ENCODE results near the gene MOB3B. TPM values are rescaled to one million over a fixed set of nuclear protein-coding genes. Genes with fewer than 3 reads are reported as not detected.
"Not testable (repeated sequence)": the region's sequence is repeated elsewhere in the genome, so short reads cannot be mapped to it uniquely, and the experiment has no call there.

Gene MOB3B
- total RNA-seq, 1 donor: 1.4 TPM

DNA sequence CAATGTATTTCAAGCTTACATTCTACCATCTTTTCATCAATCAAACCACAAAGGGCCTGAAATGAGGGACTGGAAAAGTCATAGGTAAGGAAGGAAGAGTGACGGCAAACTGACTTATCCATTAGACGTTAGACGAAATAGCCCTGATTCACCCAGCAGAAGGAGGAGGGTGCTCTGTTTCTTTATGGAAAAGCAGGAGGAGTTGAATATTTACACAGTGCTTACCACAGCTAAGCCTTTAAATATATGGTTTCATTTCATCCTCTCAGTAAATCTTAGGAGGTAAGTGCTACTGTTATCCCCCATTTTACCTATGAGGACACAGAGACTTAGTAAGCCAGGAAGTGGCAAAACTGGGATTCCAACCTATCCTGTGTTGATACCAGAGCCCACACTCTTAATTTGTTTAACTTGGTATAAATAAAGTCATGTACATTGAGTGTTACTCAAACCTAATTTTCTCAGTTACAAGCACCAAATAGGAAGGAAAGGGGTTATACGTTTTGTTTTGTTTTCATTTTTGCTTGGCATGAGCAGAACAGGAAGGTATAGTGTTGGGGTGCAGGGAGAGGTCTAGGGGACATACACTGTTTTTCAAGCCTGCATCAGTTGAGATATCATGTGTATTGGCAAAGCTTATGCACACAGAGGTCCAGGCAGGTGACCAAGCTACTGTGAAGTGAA is 103.6 kb downstream of the MOB3B start:
- Histone ChIP-seq H3K4me1 (ENCODE audit: insufficient read depth, low read length) (no peaks in the 10 kb centered on the region), H3K9me3 (ENCODE audit: low read depth, low read length) (no peaks in the 10 kb centered on the region), H3K27me3 (ENCODE audit: insufficient read depth, low read length) (no peaks in the 10 kb centered on the region), H3K4me3 (ENCODE audit: low read length) (no peak overlapping the region)

DNA sequence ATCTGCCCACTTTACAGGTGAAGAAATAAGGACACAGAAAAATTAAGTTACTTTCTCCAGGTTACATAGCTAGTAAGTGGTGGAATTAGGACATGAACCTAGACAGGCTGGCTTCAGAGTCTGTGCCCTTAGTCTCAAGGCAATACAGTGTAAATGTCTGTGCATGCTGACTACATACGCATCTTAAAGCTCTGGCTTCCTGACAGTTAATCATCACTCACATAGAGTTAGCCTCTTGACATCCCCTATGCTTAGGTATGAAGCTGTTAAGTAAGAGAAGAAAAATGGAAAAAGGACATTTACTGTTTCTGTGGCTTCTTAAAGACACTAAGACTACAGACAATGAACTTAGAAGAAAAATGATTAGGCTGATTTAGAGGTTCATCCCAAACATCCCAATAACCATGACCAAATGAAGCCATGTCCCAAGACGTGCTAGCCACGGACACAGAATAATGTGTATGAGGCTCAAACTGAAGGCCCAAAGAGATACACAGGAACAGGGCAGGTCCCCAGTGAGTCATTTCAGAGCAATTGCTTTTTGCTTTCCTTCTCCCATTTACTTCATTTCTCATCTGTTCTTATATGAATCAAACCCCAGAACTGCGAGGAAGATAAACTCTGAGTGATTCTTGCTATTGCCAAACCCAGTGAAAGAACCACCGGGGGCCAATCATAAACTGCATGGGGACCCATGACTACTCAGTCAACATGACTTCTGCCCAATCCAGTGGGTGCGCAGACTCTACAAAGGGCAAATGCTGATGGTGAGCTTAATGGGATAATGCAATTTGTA is 105.5 kb downstream of the MOB3B start:
- no peak overlapping the region for H3K4me3 ChIP-seq (ENCODE audit: low read length)
- H3K4me1 ChIP-seq (ENCODE audit: insufficient read depth, low read length): no peaks in the 10 kb centered on the region
- no peaks in the 10 kb centered on the region for H3K9me3 ChIP-seq (ENCODE audit: low read depth, low read length)
- no peaks in the 10 kb centered on the region for H3K27me3 ChIP-seq (ENCODE audit: insufficient read depth, low read length)

GRCh38 chr9:27422279-27422834 is 107.3 kb downstream of the MOB3B start:
- H3K27me3 ChIP-seq (ENCODE audit: insufficient read depth, low read length): no peaks in the 10 kb centered on the region
- no peak overlapping the region for H3K4me3 ChIP-seq (ENCODE audit: low read length)
- H3K4me1 ChIP-seq (ENCODE audit: insufficient read depth, low read length): no peaks in the 10 kb centered on the region
- H3K9me3 ChIP-seq (ENCODE audit: low read depth, low read length): no peaks in the 10 kb centered on the region

DNA sequence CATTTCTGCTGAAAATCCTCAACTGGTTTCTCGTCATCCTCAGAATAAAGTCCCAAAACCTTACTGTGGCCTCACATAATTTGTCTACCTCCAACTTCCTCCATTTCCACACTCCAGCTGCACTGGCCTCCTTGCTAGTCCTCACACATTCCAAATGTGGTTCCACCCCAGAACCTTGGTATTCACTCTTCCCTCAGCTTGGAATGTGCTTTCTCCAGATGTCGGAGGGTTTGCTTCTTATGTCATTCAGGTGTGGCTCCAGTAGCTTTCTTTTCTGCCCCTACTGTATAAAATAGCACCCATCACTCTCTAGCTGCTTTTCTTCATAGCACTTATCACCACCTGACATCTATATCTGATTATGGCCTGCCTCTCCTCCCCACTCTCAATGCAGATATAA is 108.0 kb downstream of the MOB3B start:
- Histone ChIP-seq H3K4me1 (ENCODE audit: insufficient read depth, low read length) (no peaks in the 10 kb centered on the region), H3K4me3 (ENCODE audit: low read length) (no peak overlapping the region), H3K27me3 (ENCODE audit: insufficient read depth, low read length) (no peaks in the 10 kb centered on the region), H3K9me3 (ENCODE audit: low read depth, low read length) (no peaks in the 10 kb centered on the region)

GRCh38 chr9:27419558-27419957 is 110.1 kb downstream of the MOB3B start:
- H3K4me1 ChIP-seq (ENCODE audit: insufficient read depth, low read length); H3K27me3 ChIP-seq (ENCODE audit: insufficient read depth, low read length); H3K9me3 ChIP-seq (ENCODE audit: low read depth, low read length); H3K4me3 ChIP-seq (ENCODE audit: low read length): not testable (repeated sequence)

DNA sequence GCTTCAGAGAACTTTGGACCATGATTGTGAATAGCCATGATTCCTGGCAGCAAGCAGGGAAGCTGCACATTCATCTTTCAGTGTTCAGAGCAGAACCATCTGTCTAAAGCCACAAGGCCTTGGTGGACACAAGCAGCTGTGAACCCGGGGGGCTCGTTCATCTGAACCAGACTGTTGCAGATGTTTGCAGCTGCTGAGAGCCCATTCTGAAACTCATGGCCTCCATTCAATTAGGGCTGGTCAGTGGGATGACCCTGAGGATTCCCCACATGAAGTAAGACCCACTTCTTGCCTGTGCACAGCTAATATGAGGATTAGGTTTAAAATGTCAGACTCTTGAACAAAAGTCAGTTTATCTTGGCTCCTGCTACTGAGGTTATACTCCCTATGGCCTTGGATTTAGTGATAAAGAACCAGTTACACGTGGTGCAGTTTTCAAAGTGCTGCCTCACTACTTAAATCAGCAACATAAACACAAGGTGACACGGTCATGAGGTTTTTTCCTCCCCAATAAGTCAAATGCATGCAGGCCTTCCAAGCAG is 115.3 kb downstream of the MOB3B start:
- no peaks in the 10 kb centered on the region for H3K9me3 ChIP-seq (ENCODE audit: low read depth, low read length)
- no peaks in the 10 kb centered on the region for H3K27me3 ChIP-seq (ENCODE audit: insufficient read depth, low read length)
- no peaks in the 10 kb centered on the region for H3K4me1 ChIP-seq (ENCODE audit: insufficient read depth, low read length)
- no peak overlapping the region for H3K4me3 ChIP-seq (ENCODE audit: low read length)

GRCh38 chr9:27413511-27414219 is 115.9 kb downstream of the MOB3B start:
- no peak overlapping the region for H3K4me3 ChIP-seq (ENCODE audit: low read length)
- no peaks in the 10 kb centered on the region for H3K4me1 ChIP-seq (ENCODE audit: insufficient read depth, low read length)
- no peaks in the 10 kb centered on the region for H3K27me3 ChIP-seq (ENCODE audit: insufficient read depth, low read length)
- no peaks in the 10 kb centered on the region for H3K9me3 ChIP-seq (ENCODE audit: low read depth, low read length)

DNA sequence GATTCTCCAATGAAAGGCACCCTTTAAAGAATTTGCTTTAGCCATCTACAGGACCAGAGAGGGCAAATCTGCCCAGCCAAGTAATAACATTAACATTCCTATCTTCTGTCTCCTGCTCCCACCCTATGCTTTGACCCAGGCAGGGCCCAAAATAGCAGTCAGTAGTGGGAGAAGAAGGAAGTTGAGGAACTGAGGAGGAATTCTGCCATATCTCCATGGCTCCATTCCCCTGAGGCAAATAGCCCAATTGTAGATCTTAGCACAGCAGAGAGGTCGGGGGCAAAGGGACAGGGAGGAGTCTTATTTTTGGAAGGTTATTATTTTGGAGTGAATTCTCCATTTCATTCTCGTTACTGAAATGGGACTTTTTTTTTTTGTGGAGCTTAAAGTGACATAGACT is 116.7 kb downstream of the MOB3B start:
- Histone ChIP-seq H3K9me3 (ENCODE audit: low read depth, low read length) (no peaks in the 10 kb centered on the region), H3K4me3 (ENCODE audit: low read length) (no peak overlapping the region), H3K27me3 (ENCODE audit: insufficient read depth, low read length) (no peaks in the 10 kb centered on the region), H3K4me1 (ENCODE audit: insufficient read depth, low read length) (no peaks in the 10 kb centered on the region)

DNA sequence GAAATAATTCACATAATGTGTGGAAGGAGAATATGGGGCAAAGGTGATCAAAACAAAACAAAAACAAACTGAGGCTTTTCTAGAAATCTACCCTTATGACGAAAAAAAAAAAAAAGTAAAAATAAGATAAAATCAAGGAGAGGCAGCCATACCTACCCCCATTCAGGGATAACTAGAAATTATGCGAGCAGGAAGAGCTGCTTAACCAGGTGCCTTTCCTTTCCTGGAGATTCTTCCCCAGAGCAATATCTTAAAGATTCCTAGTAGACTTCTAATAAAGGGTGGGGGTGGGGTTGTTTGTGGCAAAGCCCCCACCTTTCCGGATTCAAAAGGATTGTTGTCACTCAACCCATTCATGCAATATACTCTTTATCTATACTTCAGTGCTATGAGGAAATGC is 117.5 kb downstream of the MOB3B start:
- Histone ChIP-seq H3K4me1 (ENCODE audit: insufficient read depth, low read length) (no peaks in the 10 kb centered on the region), H3K4me3 (ENCODE audit: low read length) (no peak overlapping the region), H3K27me3 (ENCODE audit: insufficient read depth, low read length) (no peaks in the 10 kb centered on the region), H3K9me3 (ENCODE audit: low read depth, low read length) (no peaks in the 10 kb centered on the region)

GRCh38 chr9:27408482-27408881 is 121.1 kb downstream of the MOB3B start:
- Histone ChIP-seq H3K9me3 (ENCODE audit: low read depth, low read length) (no peaks in the 10 kb centered on the region), H3K4me3 (ENCODE audit: low read length) (no peak overlapping the region), H3K4me1 (ENCODE audit: insufficient read depth, low read length) (peaks cover 5% of the 10 kb centered on the region), H3K27me3 (ENCODE audit: insufficient read depth, low read length) (no peaks in the 10 kb centered on the region)

GRCh38 chr9:27408001-27408400 is 121.6 kb downstream of the MOB3B start:
- Histone ChIP-seq H3K9me3 (ENCODE audit: low read depth, low read length) (no peaks in the 10 kb centered on the region), H3K4me3 (ENCODE audit: low read length) (no peak overlapping the region), H3K4me1 (ENCODE audit: insufficient read depth, low read length) (peaks cover 5% of the 10 kb centered on the region), H3K27me3 (ENCODE audit: insufficient read depth, low read length) (no peaks in the 10 kb centered on the region)

DNA sequence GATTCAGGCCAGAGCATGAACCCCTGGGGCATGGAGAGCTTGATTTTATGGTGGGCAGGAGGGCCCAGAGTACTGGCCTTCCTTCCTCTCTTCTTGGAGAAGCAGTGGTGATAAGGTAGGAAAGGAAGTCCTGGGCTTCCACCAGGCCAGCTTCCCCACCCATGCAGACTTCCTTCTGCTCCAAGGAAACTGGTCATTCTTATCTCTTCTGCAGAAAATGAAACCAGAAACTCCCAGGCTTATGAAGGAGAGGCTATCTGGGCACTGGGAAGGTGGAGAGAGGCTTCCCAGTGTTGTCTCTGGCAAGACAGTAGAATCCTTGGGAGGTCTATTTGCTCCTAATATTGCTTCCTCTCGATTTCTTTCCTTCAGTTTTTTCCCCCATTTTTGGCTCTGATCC is 122.1 kb downstream of the MOB3B start:
- no peak overlapping the region for H3K4me3 ChIP-seq (ENCODE audit: low read length)
- no peaks in the 10 kb centered on the region for H3K27me3 ChIP-seq (ENCODE audit: insufficient read depth, low read length)
- H3K9me3 ChIP-seq (ENCODE audit: low read depth, low read length): no peaks in the 10 kb centered on the region
- H3K4me1 ChIP-seq (ENCODE audit: insufficient read depth, low read length): peaks cover 5% of the 10 kb centered on the region

DNA sequence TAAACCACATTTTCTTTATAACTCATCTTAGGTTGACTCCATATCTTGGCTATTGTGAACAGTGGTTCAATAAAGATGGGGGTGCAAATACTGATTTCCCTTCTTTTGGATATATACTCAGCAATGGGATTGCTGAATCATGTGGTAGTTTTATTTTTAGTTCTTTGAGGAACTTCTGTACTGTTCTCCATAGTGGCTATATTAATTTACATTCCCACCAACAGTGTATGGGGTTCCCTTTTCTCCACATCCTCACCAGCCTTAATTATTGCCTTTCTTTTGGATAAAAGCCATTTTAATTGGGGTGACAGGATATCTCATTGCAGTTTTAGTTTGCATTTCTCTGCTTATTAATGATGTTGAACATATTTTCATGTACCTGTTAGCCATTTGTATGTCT is 125.0 kb downstream of the MOB3B start:
- Histone ChIP-seq H3K4me1 (ENCODE audit: insufficient read depth, low read length) (peaks cover 5% of the 10 kb centered on the region), H3K9me3 (ENCODE audit: low read depth, low read length) (no peaks in the 10 kb centered on the region), H3K27me3 (ENCODE audit: insufficient read depth, low read length) (no peaks in the 10 kb centered on the region), H3K4me3 (ENCODE audit: low read length) (no peak overlapping the region)

- H3K9me3 ChIP-seq (ENCODE audit: low read depth, low read length): no peaks in the 10 kb centered on the region
- H3K27me3 ChIP-seq (ENCODE audit: insufficient read depth, low read length): no peaks in the 10 kb centered on the region
- H3K4me3 ChIP-seq (ENCODE audit: low read length): no peak overlapping the region
- H3K4me1 ChIP-seq (ENCODE audit: insufficient read depth, low read length): peaks cover 5% of the 10 kb centered on the region
Measured at GRCh38 chr9:27402626-27403025, 127.0 kb downstream of the MOB3B start.

DNA sequence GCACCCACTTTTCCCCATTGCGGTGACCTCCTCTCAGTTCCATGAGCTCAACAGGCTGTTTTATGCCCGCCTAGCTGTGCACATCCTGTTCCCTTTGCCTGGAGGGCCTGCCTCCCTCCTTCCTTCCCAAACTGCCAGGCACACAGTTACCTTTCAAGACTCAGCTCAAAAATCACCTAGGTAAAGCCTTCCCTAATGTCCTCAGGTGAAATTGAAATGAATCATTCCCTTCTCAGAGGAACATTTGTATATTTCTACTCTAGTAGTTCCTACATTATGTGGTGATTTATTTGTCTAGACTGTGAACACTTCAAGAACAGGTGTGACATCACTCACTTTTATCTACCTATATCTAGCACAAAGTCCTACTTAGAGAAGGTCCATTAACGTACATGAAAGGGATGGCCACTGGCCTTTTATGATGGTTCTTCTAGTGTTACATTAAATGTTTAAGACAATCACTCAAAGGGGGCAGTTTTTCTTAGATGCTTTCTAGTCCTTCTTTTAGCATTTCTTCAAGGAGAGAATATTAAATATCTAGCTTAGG is 129.2 kb downstream of the MOB3B start:
- no peaks in the 10 kb centered on the region for H3K9me3 ChIP-seq (ENCODE audit: low read depth, low read length)
- no peaks in the 10 kb centered on the region for H3K27me3 ChIP-seq (ENCODE audit: insufficient read depth, low read length)
- peaks cover 5% of the 10 kb centered on the region for H3K4me1 ChIP-seq (ENCODE audit: insufficient read depth, low read length)
- H3K4me3 ChIP-seq (ENCODE audit: low read length): no peak overlapping the region

Measured in mononuclear cell (primary cell).